ENCODE data around the gene KLHL22.
"Not testable (repeated sequence)": the region's sequence is repeated elsewhere in the genome, so short reads cannot be mapped to it uniquely, and the experiment has no call there.

Gene KLHL22

GRCh38 chr22:20415241-20415640 is 80.4 kb downstream of the KLHL22 start:
- not testable (repeated sequence) for DNase-seq

GRCh38 chr22:20414450-20414849 is 81.1 kb downstream of the KLHL22 start:
- DNase-seq: no peak

- DNase-seq: no peak
These were observed 81.5 kb downstream of the KLHL22 start for GRCh38 chr22:20414059-20414440.

GRCh38 chr22:20413217-20414058 is 82.2 kb downstream of the KLHL22 start:
- DNase-seq: no peak

GRCh38 chr22:20412474-20413216 is 83.0 kb downstream of the KLHL22 start:
- DNase-seq: no peak

- not testable (repeated sequence) for DNase-seq
These were observed 86.2 kb downstream of the KLHL22 start for GRCh38 chr22:20409385-20409784.

- DNase-seq: no peak
These were observed 86.7 kb downstream of the KLHL22 start for GRCh38 chr22:20408891-20409290.

GRCh38 chr22:20407829-20408228 is 87.8 kb downstream of the KLHL22 start:
- DNase-seq: no peak

GRCh38 chr22:20406686-20407408 is 88.7 kb downstream of the KLHL22 start:
- no peak for DNase-seq

GRCh38 chr22:20405931-20406685 is 89.5 kb downstream of the KLHL22 start:
- no peak for DNase-seq

GRCh38 chr22:20405291-20405930 is 90.2 kb downstream of the KLHL22 start:
- DNase-seq: no peak

- no peak for DNase-seq
These were observed 90.7 kb downstream of the KLHL22 start for GRCh38 chr22:20404881-20405280.

- DNase-seq: no peak
These were observed 91.8 kb downstream of the KLHL22 start for GRCh38 chr22:20403779-20404140.

GRCh38 chr22:20402960-20403778 is 92.4 kb downstream of the KLHL22 start:
- no peak for DNase-seq

GRCh38 chr22:20401376-20402014 is 94.1 kb downstream of the KLHL22 start:
- DNase-seq: no peak

GRCh38 chr22:20400606-20401375 is 94.8 kb downstream of the KLHL22 start:
- no peak for DNase-seq

- DNase-seq: no peak
These were observed 95.6 kb downstream of the KLHL22 start for GRCh38 chr22:20399866-20400605.

- DNase-seq: no peak
These were observed 97.2 kb downstream of the KLHL22 start for GRCh38 chr22:20398420-20398819.

GRCh38 chr22:20397498-20397897 is 98.1 kb downstream of the KLHL22 start:
- no peak for DNase-seq
